H9 (cell line): ENCODE results near the gene SLC47A1. TPM values are rescaled to one million over a fixed set of nuclear protein-coding genes. Genes with fewer than 3 reads are reported as not detected.

Experiments used
- DNase-seq: peaks from one replicate; pipeline ENCODE4 v3.0.0-alpha.2; 2017
- H2AFZ ChIP-seq: one replicate; pipeline ENCODE4 v1.6.1; 2013; ENCODE audit warnings: mild to moderate bottlenecking, low read length, control low read depth, moderate library complexity
- H2AK5ac ChIP-seq: 2 replicates; pipeline ENCODE4 v1.6.1; 2013; ENCODE audit warnings: low read length, control low read depth, mixed read lengths; ENCODE audit not compliant: insufficient read length
- H2BK120ac ChIP-seq: one replicate; pipeline ENCODE4 v1.6.1; 2013; ENCODE audit warnings: low read depth, mild to moderate bottlenecking, low read length, control low read depth, inconsistent platforms; ENCODE audit not compliant: poor library complexity, severe bottlenecking
- H2BK12ac ChIP-seq: 2 replicates; pipeline ENCODE4 v1.6.1; 2013; ENCODE audit warnings: low read length, control low read depth, mixed read lengths, low read depth; ENCODE audit not compliant: insufficient read length
- H2BK15ac ChIP-seq: 2 replicates; pipeline ENCODE4 v1.6.1; 2013; ENCODE audit warnings: low read depth, low read length, control low read depth
- H2BK20ac ChIP-seq: one replicate; pipeline ENCODE4 v1.6.1; 2013; ENCODE audit warnings: low read depth, mild to moderate bottlenecking, low read length, control low read depth, inconsistent platforms; ENCODE audit not compliant: poor library complexity, severe bottlenecking
- H2BK5ac ChIP-seq: 2 replicates; pipeline ENCODE4 v1.6.1; 2013; ENCODE audit warnings: low read length, control low read depth, mixed read lengths; ENCODE audit not compliant: insufficient read length
- H3K14ac ChIP-seq: 2 replicates; pipeline ENCODE4 v1.6.1; 2013; ENCODE audit warnings: low read length, control low read depth; ENCODE audit not compliant: insufficient read depth
- H3K18ac ChIP-seq: 2 replicates; pipeline ENCODE4 v1.6.1; 2013; ENCODE audit warnings: low read depth, mild to moderate bottlenecking, mixed read lengths, low read length, control low read depth; ENCODE audit not compliant: insufficient read length
- H3K23ac ChIP-seq: 2 replicates; pipeline ENCODE4 v1.6.1; 2013; ENCODE audit warnings: low read length, control low read depth, mixed read lengths, low read depth; ENCODE audit not compliant: insufficient read length
- H3K23me2 ChIP-seq: 2 replicates; pipeline ENCODE4 v1.6.1; 2013; ENCODE audit warnings: low read depth, mild to moderate bottlenecking, mixed read lengths, low read length, control low read depth; ENCODE audit not compliant: insufficient read length, poor library complexity, severe bottlenecking
- H3K27ac ChIP-seq: 2 replicates; pipeline ENCODE4 v1.5.1; 2013; ENCODE audit warnings: low read length, control low read depth, mixed read lengths, low read depth; ENCODE audit not compliant: insufficient read length
- H3K27me3 ChIP-seq: 2 replicates; pipeline ENCODE4 v1.6.1; 2013; ENCODE audit warnings: low read length, control low read depth, inconsistent platforms; ENCODE audit not compliant: insufficient read depth
- H3K4ac ChIP-seq: 2 replicates; pipeline ENCODE4 v1.6.1; 2013; ENCODE audit warnings: low read depth, mild to moderate bottlenecking, control low read depth, inconsistent platforms, low read length, moderate library complexity
- H3K4me1 ChIP-seq: 2 replicates; pipeline ENCODE4 v1.6.1; 2013; ENCODE audit warnings: low read length, control low read depth, inconsistent platforms; ENCODE audit not compliant: insufficient read depth
- H3K4me2 ChIP-seq: 2 replicates; pipeline ENCODE4 v1.6.1; 2013; ENCODE audit warnings: low read length, control low read depth, mixed read lengths; ENCODE audit not compliant: insufficient read length, insufficient read depth
- H3K56ac ChIP-seq: 2 replicates; pipeline ENCODE4 v1.6.1; 2013; ENCODE audit warnings: low read depth, mild to moderate bottlenecking, mixed read lengths, low read length, control low read depth; ENCODE audit not compliant: insufficient read length
- H3K79me1 ChIP-seq: 2 replicates; pipeline ENCODE4 v1.6.1; 2013; ENCODE audit warnings: low read depth, mild to moderate bottlenecking, moderate library complexity, low read length, control low read depth, inconsistent platforms; ENCODE audit not compliant: insufficient read depth, poor library complexity, severe bottlenecking
- H3K79me2 ChIP-seq: 2 replicates; pipeline ENCODE4 v1.6.1; 2013; ENCODE audit warnings: low read length, control low read depth, inconsistent platforms; ENCODE audit not compliant: insufficient read depth
- H3K9ac ChIP-seq: 2 replicates; pipeline ENCODE4 v1.6.1; 2013; ENCODE audit warnings: low read length, control low read depth, mixed read lengths; ENCODE audit not compliant: insufficient read length; ENCODE audit errors: extremely low read depth
- H3K9me3 ChIP-seq: one replicate; pipeline ENCODE4 v1.6.1; 2013; ENCODE audit warnings: low read depth, low read length, inconsistent platforms; ENCODE audit not compliant: control insufficient read depth
- H3T11ph ChIP-seq: one replicate; pipeline ENCODE4 v1.6.1; 2013; ENCODE audit warnings: mild to moderate bottlenecking, low read length, control low read depth, inconsistent platforms
- H4K20me1 ChIP-seq: one replicate; pipeline ENCODE4 v1.6.1; 2013; ENCODE audit not compliant: control insufficient read depth, insufficient read length, insufficient read depth
- H4K5ac ChIP-seq: 2 replicates; pipeline ENCODE4 v1.6.1; 2013; ENCODE audit warnings: low read depth, mild to moderate bottlenecking, mixed read lengths, low read length, control low read depth; ENCODE audit not compliant: insufficient read length
- H4K8ac ChIP-seq: replicated peaks from 2 replicates; pipeline ENCODE4 v1.6.1; 2013; ENCODE audit warnings: low read length, control low read depth, mixed read lengths, low read depth; ENCODE audit not compliant: insufficient read length
- H4K91ac ChIP-seq: 2 replicates; pipeline ENCODE4 v1.6.1; 2013; ENCODE audit warnings: low read depth, mild to moderate bottlenecking, moderate library complexity, mixed read lengths, low read length, control low read depth; ENCODE audit not compliant: insufficient read length
- H3K27ac Mint-ChIP-seq, 3 experiments: 2 replicates in 2 of 3; 3 replicates in 1 of 3; pipeline ENCODE4 v1.8.0; 2020 to 2021; ENCODE audit warnings: mixed read lengths in 3 of 3, mild to moderate bottlenecking in 1 of 3, moderate library complexity in 1 of 3
- H3K27me3 Mint-ChIP-seq: 2 replicates; pipeline ENCODE4 v1.8.0; 2021; ENCODE audit warnings: low read depth, mild to moderate bottlenecking, moderate library complexity, mixed read lengths
- H3K36me3 Mint-ChIP-seq, 3 experiments: 2 replicates in 2 of 3; 3 replicates in 1 of 3; pipeline ENCODE4 v1.8.0; 2020 to 2021; ENCODE audit warnings: low read depth in 3 of 3, mixed read lengths in 3 of 3; ENCODE audit not compliant: insufficient read depth in 1 of 3
- H3K4me1 Mint-ChIP-seq, 2 experiments: 2 replicates each; pipeline ENCODE4 v1.8.0; 2020; ENCODE audit warnings: mixed read lengths in 2 of 2
- H3K4me3 Mint-ChIP-seq, 2 experiments: 2 replicates in 1 of 2; 3 replicates in 1 of 2; pipeline ENCODE4 v1.8.0; 2020 to 2021; ENCODE audit warnings: mild to moderate bottlenecking in 2 of 2, mixed read lengths in 2 of 2, moderate library complexity in 1 of 2
- H3K9me3 Mint-ChIP-seq, 2 experiments: 2 replicates in 1 of 2; 3 replicates in 1 of 2; pipeline ENCODE4 v1.8.0; 2020; ENCODE audit warnings: mild to moderate bottlenecking in 2 of 2, mixed read lengths in 2 of 2, moderate library complexity in 1 of 2
- WGBS: extraction: QIAGEN DNeasy Blood & Tissue Kit; methylation state at CpG from one replicate; pipeline ENCODE4 v1.1.7; 2013; ENCODE audit warnings: missing lambda C conversion rate, low lambda C conversion rate, mixed read lengths; ENCODE audit not compliant: insufficient read length; ENCODE audit errors: extremely low coverage; 5-methylcytosine and 5-hydroxymethylcytosine counted together
- total RNA-seq: library from RNA; stranded (reverse); gene quantifications from 2 replicates; pipeline ENCODE4 v1.2.1, GENCODE V29; 2021
- TF ChIP-seq, protein P1 (sequence below): fragments of 200-600 bp; sonication (generic); conservative IDR thresholded peaks from 3 replicates; pipeline ENCODE4 v1.8.0; 2021; ENCODE audit warnings: antibody characterized with exemption, mild to moderate bottlenecking

SLC47A1 gene
- total RNA-seq, 1 experiment from 2014 or later = 4.0 TPM

DNA sequence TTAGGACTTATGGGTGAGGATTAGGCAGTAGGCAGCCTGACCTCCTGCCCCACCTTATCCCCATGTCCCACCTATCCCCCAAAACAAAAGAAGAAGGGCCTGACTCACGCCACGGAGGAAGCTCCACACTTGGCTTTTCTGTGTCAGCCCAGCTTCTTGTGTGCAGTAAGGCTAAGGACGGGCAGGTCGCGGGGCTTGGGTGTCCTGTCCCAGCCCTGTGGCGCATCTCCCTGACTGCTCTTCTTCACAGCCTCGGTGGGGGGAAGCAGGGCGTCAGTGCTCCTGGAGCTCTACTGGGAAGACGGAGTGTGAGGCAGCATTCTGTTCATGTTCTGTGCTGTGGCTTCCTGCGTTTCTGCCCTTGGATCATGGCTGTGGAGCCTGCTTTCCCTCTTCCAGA lies 80.3 kb downstream of the SLC47A1 start:
- H3K23me2 ChIP-seq = no peaks in the 10 kb centered on the region
- no peak overlapping the region for H2BK12ac ChIP-seq
- H2BK15ac ChIP-seq = no peak overlapping the region
- no peaks in the 10 kb centered on the region for H3K79me1 ChIP-seq
- no CpG with 5 or more reads among the region's 10 CpGs for WGBS
- no peak overlapping the region for H4K91ac ChIP-seq
- TF ChIP-seq, protein P1, sequence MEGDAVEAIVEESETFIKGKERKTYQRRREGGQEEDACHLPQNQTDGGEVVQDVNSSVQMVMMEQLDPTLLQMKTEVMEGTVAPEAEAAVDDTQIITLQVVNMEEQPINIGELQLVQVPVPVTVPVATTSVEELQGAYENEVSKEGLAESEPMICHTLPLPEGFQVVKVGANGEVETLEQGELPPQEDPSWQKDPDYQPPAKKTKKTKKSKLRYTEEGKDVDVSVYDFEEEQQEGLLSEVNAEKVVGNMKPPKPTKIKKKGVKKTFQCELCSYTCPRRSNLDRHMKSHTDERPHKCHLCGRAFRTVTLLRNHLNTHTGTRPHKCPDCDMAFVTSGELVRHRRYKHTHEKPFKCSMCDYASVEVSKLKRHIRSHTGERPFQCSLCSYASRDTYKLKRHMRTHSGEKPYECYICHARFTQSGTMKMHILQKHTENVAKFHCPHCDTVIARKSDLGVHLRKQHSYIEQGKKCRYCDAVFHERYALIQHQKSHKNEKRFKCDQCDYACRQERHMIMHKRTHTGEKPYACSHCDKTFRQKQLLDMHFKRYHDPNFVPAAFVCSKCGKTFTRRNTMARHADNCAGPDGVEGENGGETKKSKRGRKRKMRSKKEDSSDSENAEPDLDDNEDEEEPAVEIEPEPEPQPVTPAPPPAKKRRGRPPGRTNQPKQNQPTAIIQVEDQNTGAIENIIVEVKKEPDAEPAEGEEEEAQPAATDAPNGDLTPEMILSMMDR = no peak
- no peak overlapping the region for H3K27ac ChIP-seq
- H3K4me2 ChIP-seq = no peak overlapping the region
- no peaks in the 10 kb centered on the region for H3K4me1 Mint-ChIP-seq
- no peak overlapping the region for H2BK120ac ChIP-seq
- H3K9ac ChIP-seq = no peak overlapping the region
- H3K18ac ChIP-seq = no peak overlapping the region
- H3K27me3 ChIP-seq = no peaks in the 10 kb centered on the region
- H3K79me2 ChIP-seq = no peaks in the 10 kb centered on the region
- H3K14ac ChIP-seq = no peak overlapping the region
- no peak overlapping the region for H3T11ph ChIP-seq
- H2BK5ac ChIP-seq = no peak overlapping the region
- H2BK20ac ChIP-seq = no peak overlapping the region
- H3K23ac ChIP-seq = no peak overlapping the region
- H2AK5ac ChIP-seq = no peak overlapping the region
- H3K9me3 Mint-ChIP-seq = peaks cover 22 to 23% of the 10 kb centered on the region in 2 experiments
- no peaks in the 10 kb centered on the region for H3K4me1 ChIP-seq
- no peaks in the 10 kb centered on the region for H4K20me1 ChIP-seq
- no peak overlapping the region for H3K4me3 Mint-ChIP-seq
- no peak overlapping the region for H3K4ac ChIP-seq
- DNase-seq = no peak
- peaks cover 7 to 21% (median 17%) of the 10 kb centered on the region in 3 experiments for H3K36me3 Mint-ChIP-seq
- peaks cover 1% of the 10 kb centered on the region; the same call in 1 of the 2 replicates for H3K27me3 Mint-ChIP-seq
- H2AFZ ChIP-seq = no peak overlapping the region
- no peak overlapping the region for H3K56ac ChIP-seq
- H4K5ac ChIP-seq = no peak overlapping the region
- peaks cover 10% of the 10 kb centered on the region for H3K9me3 ChIP-seq
- no peak overlapping the region for H4K8ac ChIP-seq
- no peak overlapping the region for H3K27ac Mint-ChIP-seq
